Measurements from ENCODE around the gene SRSF1.
A peak's percentile ranks its signal among the peaks of the same experiment; 100 is the strongest.

The SRSF1 gene

GRCh38 chr17:57991537-57991936, 15.5 kb downstream of the SRSF1 start:
- Histone ChIP-seq H3K4me3 (no peak overlapping the region), H3K4me1 (peaks cover 78% of the 10 kb centered on the region), H3K4me2 (no peak overlapping the region), H4K20me1 (peaks cover 20% of the 10 kb centered on the region), H3K36me3 (no peaks in the 10 kb centered on the region), H3K9me3 (no peaks in the 10 kb centered on the region), H3K27ac (no peak overlapping the region), H3K27me3 (no peaks in the 10 kb centered on the region), H3K9ac (no peak overlapping the region; the same call in 1 of the 2 replicates)
- TF ChIP-seq Cebpa-rat (IDR thresholded peaks at IDR 0.05) = no peak

- no peak for TF ChIP-seq Cebpa-rat (IDR thresholded peaks at IDR 0.05)
- no peaks in the 10 kb centered on the region for H3K27me3 ChIP-seq
- no peaks in the 10 kb centered on the region for H3K9me3 ChIP-seq
- H3K4me1 ChIP-seq = peaks cover 78% of the 10 kb centered on the region
- no peak overlapping the region for H3K4me3 ChIP-seq
- H3K4me2 ChIP-seq = 0 out of 2 replicates have a peak overlapping the region, but pooled peaks have one; percentile 76
- 0 out of 2 replicates have a peak, but pooled peaks cover 2% of the 10 kb centered on the region for H3K36me3 ChIP-seq
- no peak overlapping the region for H3K9ac ChIP-seq
- no peak overlapping the region for H3K27ac ChIP-seq
- H4K20me1 ChIP-seq = peaks cover 27% of the 10 kb centered on the region
These were observed 17.0 kb downstream of the SRSF1 start for GRCh38 chr17:57990037-57990436.

- Histone ChIP-seq H3K4me1 (peaks cover 78% of the 10 kb centered on the region), H3K9ac (peak overlapping the region; percentile 97), H3K36me3 (0 out of 2 replicates have a peak, but pooled peaks cover 7% of the 10 kb centered on the region), H3K4me2 (peak overlapping the region; percentile 76), H3K27me3 (no peaks in the 10 kb centered on the region), H3K4me3 (peak overlapping the region; percentile 92), H4K20me1 (peaks cover 40% of the 10 kb centered on the region), H3K27ac (peak overlapping the region; percentile 98), H3K9me3 (no peaks in the 10 kb centered on the region)
- no peak for TF ChIP-seq Cebpa-rat (IDR thresholded peaks at IDR 0.05)
These were observed 18.5 kb downstream of the SRSF1 start for GRCh38 chr17:57988301-57989250.

GRCh38 chr17:57987581-57988300, 19.3 kb downstream of the SRSF1 start, which contains the start of gene VEZF1:
VEZF1 (minus strand) TSS chr17:57988254; CDS start chr17:57988111, 143 bp downstream.
- no peaks in the 10 kb centered on the region for H3K9me3 ChIP-seq
- TF ChIP-seq Cebpa-rat (IDR thresholded peaks at IDR 0.05) = no peak
- H3K27ac ChIP-seq = peak within 1 kb of the TSS; percentile 98
- peaks cover 15% of the 10 kb centered on the region for H3K36me3 ChIP-seq
- H3K27me3 ChIP-seq = no peaks in the 10 kb centered on the region
- peak within 1 kb of the TSS; percentile 92 for H3K4me3 ChIP-seq
- peaks cover 78% of the 10 kb centered on the region for H3K4me1 ChIP-seq
- H3K4me2 ChIP-seq = peak within 1 kb of the TSS; percentile 95
- H3K9ac ChIP-seq = peak within 1 kb of the TSS; percentile 97
- peaks cover 48% of the 10 kb centered on the region for H4K20me1 ChIP-seq

- peak overlapping the region; percentile 98 for H3K27ac ChIP-seq
- no peaks in the 10 kb centered on the region for H3K9me3 ChIP-seq
- TF ChIP-seq Cebpa-rat (IDR thresholded peaks at IDR 0.05) = no peak
- peak overlapping the region; percentile 97 for H3K9ac ChIP-seq
- H4K20me1 ChIP-seq = peaks cover 56% of the 10 kb centered on the region
- H3K36me3 ChIP-seq = peaks cover 22% of the 10 kb centered on the region
- peak overlapping the region; percentile 95 for H3K4me2 ChIP-seq
- H3K4me1 ChIP-seq = peaks cover 80% of the 10 kb centered on the region
- no peaks in the 10 kb centered on the region for H3K27me3 ChIP-seq
- peak overlapping the region; percentile 92 for H3K4me3 ChIP-seq
These were observed 20.0 kb downstream of the SRSF1 start for GRCh38 chr17:57986841-57987580.

- peaks cover 33% of the 10 kb centered on the region for H3K36me3 ChIP-seq
- H3K4me2 ChIP-seq = peak overlapping the region; percentile 95
- 0 out of 2 replicates have a peak overlapping the region, but pooled peaks have one; percentile 28 for H3K27ac ChIP-seq
- peaks cover 70% of the 10 kb centered on the region for H4K20me1 ChIP-seq
- H3K4me1 ChIP-seq = peaks cover 73% of the 10 kb centered on the region
- peak overlapping the region; percentile 92 for H3K4me3 ChIP-seq
- peak overlapping the region; percentile 62 for H3K9ac ChIP-seq
- no peaks in the 10 kb centered on the region for H3K27me3 ChIP-seq
- no peak for TF ChIP-seq Cebpa-rat (IDR thresholded peaks at IDR 0.05)
- no peaks in the 10 kb centered on the region for H3K9me3 ChIP-seq
These were observed 21.4 kb downstream of the SRSF1 start for GRCh38 chr17:57985675-57985974.

- 0 out of 2 replicates have a peak overlapping the region, but pooled peaks have one; percentile 28 for H3K27ac ChIP-seq
- peak overlapping the region; percentile 95 for H3K4me2 ChIP-seq
- peaks cover 75% of the 10 kb centered on the region for H4K20me1 ChIP-seq
- peak overlapping the region; percentile 62 for H3K9ac ChIP-seq
- H3K4me3 ChIP-seq = peak overlapping the region; percentile 92
- H3K4me1 ChIP-seq = peaks cover 67% of the 10 kb centered on the region
- no peaks in the 10 kb centered on the region for H3K9me3 ChIP-seq
- no peak for TF ChIP-seq Cebpa-rat (IDR thresholded peaks at IDR 0.05)
- H3K27me3 ChIP-seq = no peaks in the 10 kb centered on the region
- peaks cover 38% of the 10 kb centered on the region for H3K36me3 ChIP-seq
These were observed 21.9 kb downstream of the SRSF1 start for GRCh38 chr17:57984936-57985674.

- no peaks in the 10 kb centered on the region for H3K9me3 ChIP-seq
- H3K36me3 ChIP-seq = peaks cover 45% of the 10 kb centered on the region
- peak overlapping the region; percentile 95 for H3K4me2 ChIP-seq
- no peak overlapping the region for H3K4me3 ChIP-seq
- no peak for TF ChIP-seq Cebpa-rat (IDR thresholded peaks at IDR 0.05)
- peaks cover 82% of the 10 kb centered on the region for H4K20me1 ChIP-seq
- H3K4me1 ChIP-seq = peaks cover 60% of the 10 kb centered on the region
- peak overlapping the region; percentile 62; the same call in 1 of the 2 replicates for H3K9ac ChIP-seq
- no peaks in the 10 kb centered on the region for H3K27me3 ChIP-seq
- H3K27ac ChIP-seq = no peak overlapping the region
These were observed 22.7 kb downstream of the SRSF1 start for GRCh38 chr17:57984261-57984890.
